Loucy (cell line): Measurements from ENCODE around the gene LPP.

Source experiments
- H2AFZ ChIP-seq: fragments of 200-600 bp; sonication (generic); 2 replicates; pipeline ENCODE4 v1.6.0; 2016; ENCODE audit warnings: antibody characterized with exemption, mild to moderate bottlenecking, low read length, moderate library complexity
- H3F3A ChIP-seq: fragments of 200-600 bp; 2 replicates; pipeline ENCODE4 v1.6.0; 2016; ENCODE audit warnings: antibody characterized with exemption, low read depth, mild to moderate bottlenecking
- H3K27me3 ChIP-seq: fragments of 200-600 bp; sonication (generic); 2 replicates; pipeline ENCODE4 v1.6.1; 2014; ENCODE audit warnings: low read length, mild to moderate bottlenecking; ENCODE audit not compliant: insufficient read depth, poor library complexity, severe bottlenecking
- H3K36me3 ChIP-seq: fragments of 200-600 bp; sonication (generic); 2 replicates; pipeline ENCODE4 v1.6.1; 2016; ENCODE audit warnings: low read length; ENCODE audit not compliant: insufficient read depth
- H3K4me1 ChIP-seq: fragments of 200-600 bp; sonication (generic); 2 replicates; pipeline ENCODE4 v1.5.1; 2014; ENCODE audit warnings: low read length, mild to moderate bottlenecking; ENCODE audit not compliant: insufficient read depth, poor library complexity, severe bottlenecking
- H3K4me2 ChIP-seq: fragments of 200-600 bp; sonication (generic); 2 replicates; pipeline ENCODE4 v1.6.0; 2014; ENCODE audit warnings: antibody characterized with exemption, low read length, low read depth, mild to moderate bottlenecking; ENCODE audit not compliant: poor library complexity, severe bottlenecking
- H3K4me3 ChIP-seq: fragments of 200-600 bp; sonication (generic); 2 replicates; pipeline ENCODE4 v1.5.1; 2014; ENCODE audit warnings: low read length, mild to moderate bottlenecking, mixed read lengths; ENCODE audit not compliant: poor library complexity, severe bottlenecking
- H3K79me2 ChIP-seq: fragments of 200-600 bp; sonication (generic); 2 replicates; pipeline ENCODE4 v1.6.1; 2014; ENCODE audit warnings: low read length; ENCODE audit not compliant: insufficient read depth
- H3K9ac ChIP-seq: fragments of 200-600 bp; sonication (generic); 2 replicates; pipeline ENCODE4 v1.6.0; 2014; ENCODE audit warnings: mild to moderate bottlenecking, low read depth, low read length, moderate library complexity; ENCODE audit not compliant: poor library complexity, severe bottlenecking
- H3K9me2 ChIP-seq: fragments of 200-600 bp; sonication (generic); replicated peaks from 2 replicates; pipeline ENCODE4 v1.6.1; 2016; ENCODE audit warnings: low read depth, low read length, mixed read lengths
- H3K9me3 ChIP-seq: fragments of 200-600 bp; sonication (generic); 2 replicates; pipeline ENCODE4 v1.6.1; 2014; ENCODE audit warnings: mild to moderate bottlenecking, antibody characterized with exemption, low read length, low read depth; ENCODE audit not compliant: insufficient read depth
- H4K20me1 ChIP-seq: fragments of 200-600 bp; sonication (generic); 2 replicates; pipeline ENCODE4 v1.6.0; 2014; ENCODE audit warnings: antibody characterized with exemption, low read length, mild to moderate bottlenecking; ENCODE audit not compliant: insufficient read depth, poor library complexity, severe bottlenecking
- CTCF ChIP-seq: fragments of 200-600 bp; sonication (generic); conservative IDR thresholded peaks from 2 replicates; pipeline ENCODE4 v1.5.1; 2014; ENCODE audit warnings: mild to moderate bottlenecking, antibody characterized with exemption, low read length
- EZH2phosphoT487 ChIP-seq: fragments of 200-600 bp; IDR thresholded peaks from 2 replicates; pipeline ENCODE4 v1.6.1; 2018; ENCODE audit warnings: antibody characterized with exemption, mild to moderate bottlenecking, moderate library complexity, borderline replicate concordance

LPP gene

GRCh38 chr3:188166441-188166840 lies 12.5 kb downstream of the LPP start:
- Histone ChIP-seq H3K79me2 (peaks cover 72% of the 10 kb centered on the region), H3F3A (no peaks in the 10 kb centered on the region), H3K9me2 (no peaks in the 10 kb centered on the region), H3K4me3 (no peak overlapping the region), H4K20me1 (no peaks in the 10 kb centered on the region), H3K9ac (no peak overlapping the region), H3K36me3 (no peaks in the 10 kb centered on the region), H3K27me3 (no peaks in the 10 kb centered on the region), H2AFZ (no peak overlapping the region), H3K4me2 (no peak overlapping the region), H3K4me1 (peaks cover 26% of the 10 kb centered on the region), H3K9me3 (no peaks in the 10 kb centered on the region)
- TF ChIP-seq EZH2phosphoT487 (no peak), CTCF (no peak)

GRCh38 chr3:188168186-188168585 lies 14.2 kb downstream of the LPP start:
- TF ChIP-seq CTCF: no peak
- TF ChIP-seq EZH2phosphoT487: no peak
- H3K9me3 ChIP-seq: no peaks in the 10 kb centered on the region
- H4K20me1 ChIP-seq: no peaks in the 10 kb centered on the region
- no peak overlapping the region for H3K4me3 ChIP-seq
- no peaks in the 10 kb centered on the region for H3K36me3 ChIP-seq
- H2AFZ ChIP-seq: no peak overlapping the region
- H3K9me2 ChIP-seq: no peaks in the 10 kb centered on the region
- no peaks in the 10 kb centered on the region for H3F3A ChIP-seq
- no peaks in the 10 kb centered on the region for H3K27me3 ChIP-seq
- H3K4me1 ChIP-seq: peaks cover 22% of the 10 kb centered on the region
- H3K79me2 ChIP-seq: peaks cover 62% of the 10 kb centered on the region
- H3K4me2 ChIP-seq: no peak overlapping the region
- no peak overlapping the region for H3K9ac ChIP-seq

- Histone ChIP-seq H3K4me1 (peaks cover 22% of the 10 kb centered on the region), H3K27me3 (no peaks in the 10 kb centered on the region), H3K4me3 (no peak overlapping the region), H3K4me2 (no peak overlapping the region), H3K9ac (no peak overlapping the region), H4K20me1 (no peaks in the 10 kb centered on the region), H3K9me2 (no peaks in the 10 kb centered on the region), H3K79me2 (peaks cover 58% of the 10 kb centered on the region), H2AFZ (no peak overlapping the region), H3K36me3 (no peaks in the 10 kb centered on the region), H3F3A (no peaks in the 10 kb centered on the region), H3K9me3 (no peaks in the 10 kb centered on the region)
- TF ChIP-seq EZH2phosphoT487: no peak
- no peak for TF ChIP-seq CTCF
Observed at GRCh38 chr3:188168648-188169047, 14.7 kb downstream of the LPP start.
